Psoas muscle (tissue), 8 donors: ENCODE measurements around the gene TOR2A. TPM values are rescaled to one million over a fixed set of nuclear protein-coding genes. Genes with fewer than 3 reads are reported as not detected.

Experiments
- ATAC-seq, 4 donors: fragments of 200-7000 bp; cut with Tn5 transposase; one replicate each; pipeline ENCODE4 v1.9.1; 2020; ENCODE audit warnings: moderate library complexity in 3 of 4, mild to moderate bottlenecking in 2 of 4
- DNase-seq, 2 donors: peaks; one replicate each; pipeline ENCODE4 v3.0.0-alpha.2; 2020
- H3K27ac ChIP-seq: fragments of 200-600 bp; one replicate; pipeline ENCODE4 v1.8.0; 2022
- H3K27me3 ChIP-seq, 3 donors: fragments of 200-600 bp in 1 of 3; one replicate each; pipeline versions ENCODE4 v1.6.1 to v1.8.0; 2013 to 2022; ENCODE audit warnings: low read length in 2 of 3, mild to moderate bottlenecking in 2 of 3, moderate library complexity in 1 of 3; ENCODE audit not compliant: insufficient read depth in 3 of 3
- H3K36me3 ChIP-seq, 2 donors: fragments of 200-600 bp in 1 of 2; one replicate each; pipeline versions ENCODE4 v1.6.1 to v1.8.0; 2013 to 2022; ENCODE audit warnings: low read depth in 1 of 2, mild to moderate bottlenecking in 1 of 2, moderate library complexity in 1 of 2; ENCODE audit not compliant: insufficient read depth in 1 of 2
- H3K4me1 ChIP-seq: fragments of 200-600 bp; one replicate; pipeline ENCODE4 v1.8.0; 2022
- H3K4me3 ChIP-seq: fragments of 200-600 bp; one replicate; pipeline ENCODE4 v1.8.0; 2022; ENCODE audit warnings: mild to moderate bottlenecking
- H3K9me3 ChIP-seq: fragments of 200-600 bp; one replicate; pipeline ENCODE4 v1.8.0; 2022
- WGBS, 3 donors: extraction: QIAGEN DNeasy Blood & Tissue Kit; methylation state at CpG; one replicate each; pipeline versions ENCODE4 v1.1.6 to v1.1.7; 2013; 5-methylcytosine and 5-hydroxymethylcytosine counted together
- intact Hi-C, 2 donors: fragments of 100-400 bp; cut with DNase I; formaldehyde crosslinking; loops; one replicate each; pipeline versions ENCODE4 v1.11.0 to v1.14.2; 2022
- polyA plus RNA-seq, 3 donors: library from polyadenylated mRNA; stranded (reverse); fragments of 200-250 nt; gene quantifications; one replicate each; pipeline ENCODE4 v1.2.3, GENCODE V29; 2013
- total RNA-seq, 4 donors: library from RNA; stranded (reverse); fragmentation: NEBNext Ultra II Directional in 2 of 4; extraction: Animal tissue kit (Norgen Biotek cat#: 25700) in 2 of 4; gene quantifications; one replicate each; pipeline versions ENCODE4 v1.2.1 to v1.2.4, GENCODE V29; 2021 to 2023
- TF ChIP-seq, protein P1 (sequence below): fragments of 200-600 bp; IDR thresholded peaks from one replicate; pipeline ENCODE4 v1.8.0; 2022; ENCODE audit warnings: antibody characterized with exemption
- donor health status: healthy with polysubstance abuse.
- donor health status: DM: no; HTN: no; CAD: no; lungs with moderate emphysema.
- donor health status: Bipolar disorder and iron deficiency.
- donor health status: healthy.
- donor health status: DM: yes; HTN: yes; CAD: no.
- donor health status: DM: no; HTN: no; CAD: no.
- donor health status: DM: no; HTN: no; CAD: no.
- donor health status: DM: yes; HTN: yes; CAD: no.

TOR2A gene
- total and polyA plus RNA-seq, 7 donors = 2.8 to 6.9 (median 4.6) TPM

- no peak for ATAC-seq
- no peak for DNase-seq
- no peak overlapping the region for H3K4me3 ChIP-seq
- 81 to 83% (median 82%) methylated on average over 9 of the region's 9 CpGs for WGBS, 3 donors
- H3K9me3 ChIP-seq = no peaks in the 10 kb centered on the region
- H3K27ac ChIP-seq = no peak overlapping the region
- H3K4me1 ChIP-seq = peaks cover 19% of the 10 kb centered on the region
- no peaks in the 10 kb centered on the region for H3K27me3 ChIP-seq
- TF ChIP-seq, protein P1, sequence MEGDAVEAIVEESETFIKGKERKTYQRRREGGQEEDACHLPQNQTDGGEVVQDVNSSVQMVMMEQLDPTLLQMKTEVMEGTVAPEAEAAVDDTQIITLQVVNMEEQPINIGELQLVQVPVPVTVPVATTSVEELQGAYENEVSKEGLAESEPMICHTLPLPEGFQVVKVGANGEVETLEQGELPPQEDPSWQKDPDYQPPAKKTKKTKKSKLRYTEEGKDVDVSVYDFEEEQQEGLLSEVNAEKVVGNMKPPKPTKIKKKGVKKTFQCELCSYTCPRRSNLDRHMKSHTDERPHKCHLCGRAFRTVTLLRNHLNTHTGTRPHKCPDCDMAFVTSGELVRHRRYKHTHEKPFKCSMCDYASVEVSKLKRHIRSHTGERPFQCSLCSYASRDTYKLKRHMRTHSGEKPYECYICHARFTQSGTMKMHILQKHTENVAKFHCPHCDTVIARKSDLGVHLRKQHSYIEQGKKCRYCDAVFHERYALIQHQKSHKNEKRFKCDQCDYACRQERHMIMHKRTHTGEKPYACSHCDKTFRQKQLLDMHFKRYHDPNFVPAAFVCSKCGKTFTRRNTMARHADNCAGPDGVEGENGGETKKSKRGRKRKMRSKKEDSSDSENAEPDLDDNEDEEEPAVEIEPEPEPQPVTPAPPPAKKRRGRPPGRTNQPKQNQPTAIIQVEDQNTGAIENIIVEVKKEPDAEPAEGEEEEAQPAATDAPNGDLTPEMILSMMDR = no peak
- intact Hi-C loops = no loop called here
- H3K36me3 ChIP-seq = no peaks in the 10 kb centered on the region
Measured at GRCh38 chr9:127703289-127703946, 31.7 kb downstream of the TOR2A start.

DNA sequence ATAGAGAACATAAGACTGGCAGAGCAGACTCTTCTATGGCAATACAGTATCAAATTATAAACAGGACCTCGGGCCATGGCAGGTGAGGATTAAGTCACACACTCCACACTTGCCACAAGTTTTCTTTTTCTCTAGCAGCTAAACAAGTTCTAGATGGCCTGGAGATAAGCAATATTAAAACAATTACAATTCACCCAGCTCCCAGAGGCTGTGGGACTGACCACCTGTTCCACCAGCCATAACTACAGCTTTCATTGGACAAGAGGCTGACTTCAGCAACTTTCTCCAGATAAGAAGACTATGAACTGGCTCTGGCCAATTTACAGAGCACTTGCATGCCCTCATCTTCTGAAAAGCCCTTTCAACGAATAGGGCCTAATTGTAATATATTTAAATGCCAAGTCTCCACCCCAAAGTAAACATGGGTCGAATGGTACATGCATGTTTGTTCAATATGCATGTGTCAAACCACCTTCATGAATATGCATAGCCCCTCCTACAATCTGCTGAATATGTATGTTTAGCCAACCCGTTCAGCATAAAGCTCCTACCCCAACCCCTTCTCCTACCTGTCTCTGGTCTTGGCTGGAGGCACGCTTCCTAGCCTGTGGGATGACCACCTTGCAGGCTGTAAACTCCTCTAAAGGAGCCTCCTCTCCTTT lies 34.4 kb downstream of the TOR2A start:
- intact Hi-C loops = no loop called here
- TF ChIP-seq, protein P1 = no peak
- Histone ChIP-seq H3K9me3 (no peaks in the 10 kb centered on the region), H3K27ac (peak overlapping the region; percentile 88), H3K4me3 (no peak overlapping the region), H3K36me3 (no peaks in the 10 kb centered on the region), H3K4me1 (peaks cover 19% of the 10 kb centered on the region), H3K27me3 (no peaks in the 10 kb centered on the region)
- DNase-seq = no peak
- 59 to 72% (median 65%) methylated on average over 5 of the region's 5 CpGs for WGBS, 3 donors
- no peak for ATAC-seq

DNA sequence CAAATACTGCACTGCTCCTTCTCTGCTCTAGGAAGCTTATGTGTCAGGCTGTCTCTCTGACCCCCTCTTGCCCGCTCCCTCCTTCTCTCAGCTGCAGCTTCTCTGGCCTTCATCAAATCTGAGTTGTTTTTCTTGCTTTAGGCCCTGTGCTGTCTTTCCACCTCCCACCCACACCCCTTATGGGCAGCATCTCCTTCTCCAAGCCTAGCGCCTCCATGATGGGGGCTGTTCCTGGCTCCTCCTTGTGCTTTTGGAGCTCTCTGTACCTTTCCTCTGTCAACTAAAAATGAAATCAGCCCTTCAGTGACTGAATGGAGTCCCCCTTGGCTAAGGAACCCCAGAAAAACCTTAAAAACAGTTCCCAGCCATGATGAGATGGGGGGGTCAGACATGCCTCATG lies 35.0 kb downstream of the TOR2A start:
- H3K9me3 ChIP-seq = no peaks in the 10 kb centered on the region
- TF ChIP-seq, protein P1 = no peak
- peak overlapping the region; percentile 88 for H3K27ac ChIP-seq
- no peaks in the 10 kb centered on the region for H3K36me3 ChIP-seq
- whole genome bisulfite sequencing, 3 donors = 95 to 98% (median 96%) methylated on average over 2 of the region's 2 CpGs
- ATAC-seq (no peak), DNase-seq (no peak)
- H3K4me1 ChIP-seq = peaks cover 19% of the 10 kb centered on the region
- intact Hi-C loops = no loop called here
- H3K27me3 ChIP-seq = no peaks in the 10 kb centered on the region
- no peak overlapping the region for H3K4me3 ChIP-seq

- H3K4me3 ChIP-seq = peak overlapping the region; percentile 50
- peaks cover 19% of the 10 kb centered on the region for H3K4me1 ChIP-seq
- no peaks in the 10 kb centered on the region for H3K9me3 ChIP-seq
- H3K27me3 ChIP-seq = no peaks in the 10 kb centered on the region
- peak overlapping the region; percentile 88 for H3K27ac ChIP-seq
- WGBS, 3 donors = 5 to 11% (median 8%) methylated on average over 41 of the region's 41 CpGs
- TF ChIP-seq, protein P1 = peak; percentile 26
- DNase-seq = peak; percentile 98 to 99
- no peaks in the 10 kb centered on the region for H3K36me3 ChIP-seq
- peak; percentile 98 to 99 (median 98) for ATAC-seq
- intact Hi-C loops = loop anchor here in 1 of 2 donors (2.0 kb wide), 1 partner anchor 14 kb away; no protein-coding TSS in a partner anchor
Measured at GRCh38 chr9:127698985-127699670, 36.0 kb downstream of the TOR2A start.
